ENCODE data around the gene DYNC1LI2.

Gene DYNC1LI2

GRCh38 chr16:66750279-66751052 is 943 bp downstream of the DYNC1LI2 start:
- H3K4me1 ChIP-seq (ENCODE audit: insufficient read depth, low read length, poor library complexity, severe bottlenecking): peaks cover 53% of the 10 kb centered on the region
- peaks cover 46% of the 10 kb centered on the region for H4K20me1 ChIP-seq (ENCODE audit: insufficient read depth, low read length, poor library complexity, severe bottlenecking)
- no peaks in the 10 kb centered on the region for H3K9me2 ChIP-seq (replicated peaks; ENCODE audit: low read depth, low read length)
- peaks cover 8% of the 10 kb centered on the region; the same call in 1 of the 2 replicates for H3K36me3 ChIP-seq (ENCODE audit: insufficient read depth, low read length)
- no peaks in the 10 kb centered on the region for H3F3A ChIP-seq (ENCODE audit: low read depth)
- peak overlapping the region; percentile 97 for H3K9ac ChIP-seq (ENCODE audit: low read depth, low read length, poor library complexity, severe bottlenecking)
- peaks cover 54% of the 10 kb centered on the region for H3K79me2 ChIP-seq (ENCODE audit: insufficient read depth, low read length)
- TF ChIP-seq, protein P1, sequence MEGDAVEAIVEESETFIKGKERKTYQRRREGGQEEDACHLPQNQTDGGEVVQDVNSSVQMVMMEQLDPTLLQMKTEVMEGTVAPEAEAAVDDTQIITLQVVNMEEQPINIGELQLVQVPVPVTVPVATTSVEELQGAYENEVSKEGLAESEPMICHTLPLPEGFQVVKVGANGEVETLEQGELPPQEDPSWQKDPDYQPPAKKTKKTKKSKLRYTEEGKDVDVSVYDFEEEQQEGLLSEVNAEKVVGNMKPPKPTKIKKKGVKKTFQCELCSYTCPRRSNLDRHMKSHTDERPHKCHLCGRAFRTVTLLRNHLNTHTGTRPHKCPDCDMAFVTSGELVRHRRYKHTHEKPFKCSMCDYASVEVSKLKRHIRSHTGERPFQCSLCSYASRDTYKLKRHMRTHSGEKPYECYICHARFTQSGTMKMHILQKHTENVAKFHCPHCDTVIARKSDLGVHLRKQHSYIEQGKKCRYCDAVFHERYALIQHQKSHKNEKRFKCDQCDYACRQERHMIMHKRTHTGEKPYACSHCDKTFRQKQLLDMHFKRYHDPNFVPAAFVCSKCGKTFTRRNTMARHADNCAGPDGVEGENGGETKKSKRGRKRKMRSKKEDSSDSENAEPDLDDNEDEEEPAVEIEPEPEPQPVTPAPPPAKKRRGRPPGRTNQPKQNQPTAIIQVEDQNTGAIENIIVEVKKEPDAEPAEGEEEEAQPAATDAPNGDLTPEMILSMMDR (conservative IDR thresholded peaks at IDR 0.05; ENCODE audit: low read length): no peak
- no peak for TF ChIP-seq EZH2phosphoT487 (IDR thresholded peaks at IDR 0.05; ENCODE audit: borderline replicate concordance)
- H3K4me3 ChIP-seq (ENCODE audit: low read length, poor library complexity, severe bottlenecking): peak overlapping the region; percentile 87
- H3K27me3 ChIP-seq (ENCODE audit: insufficient read depth, low read length, poor library complexity, severe bottlenecking): peaks cover 4% of the 10 kb centered on the region
- no peaks in the 10 kb centered on the region for H3K9me3 ChIP-seq (ENCODE audit: insufficient read depth, low read depth, low read length)
- peak overlapping the region; percentile 99 for H3K4me2 ChIP-seq (ENCODE audit: low read depth, low read length, poor library complexity, severe bottlenecking)
- peak overlapping the region; percentile 84; the same call in 1 of the 2 replicates for H2AFZ ChIP-seq (ENCODE audit: low read length)

- H3F3A ChIP-seq (ENCODE audit: low read depth): no peaks in the 10 kb centered on the region
- H3K9me2 ChIP-seq (replicated peaks; ENCODE audit: low read depth, low read length): no peaks in the 10 kb centered on the region
- H2AFZ ChIP-seq (ENCODE audit: low read length): no peak overlapping the region
- peaks cover 92% of the 10 kb centered on the region for H3K79me2 ChIP-seq (ENCODE audit: insufficient read depth, low read length)
- H3K27me3 ChIP-seq (ENCODE audit: insufficient read depth, low read length, poor library complexity, severe bottlenecking): peaks cover 4% of the 10 kb centered on the region
- no peaks in the 10 kb centered on the region for H3K9me3 ChIP-seq (ENCODE audit: insufficient read depth, low read depth, low read length)
- peaks cover 53% of the 10 kb centered on the region for H3K4me1 ChIP-seq (ENCODE audit: insufficient read depth, low read length, poor library complexity, severe bottlenecking)
- H3K4me3 ChIP-seq (ENCODE audit: low read length, poor library complexity, severe bottlenecking): peak overlapping the region; percentile 87
- H3K36me3 ChIP-seq (ENCODE audit: insufficient read depth, low read length): peaks cover 35% of the 10 kb centered on the region; the same call in 1 of the 2 replicates
- H3K4me2 ChIP-seq (ENCODE audit: low read depth, low read length, poor library complexity, severe bottlenecking): peak overlapping the region; percentile 99
- H4K20me1 ChIP-seq (ENCODE audit: insufficient read depth, low read length, poor library complexity, severe bottlenecking): peaks cover 63% of the 10 kb centered on the region
- TF ChIP-seq, protein P1 (conservative IDR thresholded peaks at IDR 0.05; ENCODE audit: low read length): no peak
- no peak for TF ChIP-seq EZH2phosphoT487 (IDR thresholded peaks at IDR 0.05; ENCODE audit: borderline replicate concordance)
- peak overlapping the region; percentile 58 for H3K9ac ChIP-seq (ENCODE audit: low read depth, low read length, poor library complexity, severe bottlenecking)
Measured at GRCh38 chr16:66746682-66747081, 4.7 kb downstream of the DYNC1LI2 start.

DNA sequence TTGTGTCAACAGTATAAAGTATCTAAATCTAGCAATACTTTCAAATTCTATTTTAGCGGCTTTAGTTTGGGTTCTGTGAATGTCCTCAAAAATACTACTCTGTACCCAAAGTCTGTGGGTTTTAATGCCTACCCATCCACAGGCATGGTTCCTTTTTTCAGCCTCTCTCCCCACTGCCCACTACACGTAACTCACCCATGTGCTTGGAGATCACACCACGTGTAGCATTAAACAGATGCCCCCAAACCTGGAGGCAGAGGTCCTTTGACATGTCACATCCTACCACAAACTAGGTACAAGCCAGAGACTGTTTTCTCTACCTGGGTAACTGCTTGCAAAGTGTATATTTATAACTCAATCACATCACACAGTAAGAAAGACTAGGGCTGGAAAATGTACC is 5.4 kb downstream of the DYNC1LI2 start:
- Histone ChIP-seq H3K36me3 (ENCODE audit: insufficient read depth, low read length) (peaks cover 42% of the 10 kb centered on the region; the same call in 1 of the 2 replicates), H3K9me3 (ENCODE audit: insufficient read depth, low read depth, low read length) (no peaks in the 10 kb centered on the region), H3K9me2 (replicated peaks; ENCODE audit: low read depth, low read length) (no peaks in the 10 kb centered on the region), H3K9ac (ENCODE audit: low read depth, low read length, poor library complexity, severe bottlenecking) (peak overlapping the region; percentile 58), H3K27me3 (ENCODE audit: insufficient read depth, low read length, poor library complexity, severe bottlenecking) (peaks cover 2% of the 10 kb centered on the region), H3F3A (ENCODE audit: low read depth) (no peaks in the 10 kb centered on the region), H4K20me1 (ENCODE audit: insufficient read depth, low read length, poor library complexity, severe bottlenecking) (peaks cover 66% of the 10 kb centered on the region), H3K4me2 (ENCODE audit: low read depth, low read length, poor library complexity, severe bottlenecking) (peak overlapping the region; percentile 99), H3K4me1 (ENCODE audit: insufficient read depth, low read length, poor library complexity, severe bottlenecking) (peaks cover 53% of the 10 kb centered on the region), H3K79me2 (ENCODE audit: insufficient read depth, low read length) (peaks cover 93% of the 10 kb centered on the region), H2AFZ (ENCODE audit: low read length) (no peak overlapping the region), H3K4me3 (ENCODE audit: low read length, poor library complexity, severe bottlenecking) (peak overlapping the region; percentile 87)
- TF ChIP-seq, protein P1 (conservative IDR thresholded peaks at IDR 0.05; ENCODE audit: low read length): no peak
- no peak for TF ChIP-seq EZH2phosphoT487 (IDR thresholded peaks at IDR 0.05; ENCODE audit: borderline replicate concordance)

Measured in Loucy (cell line).